GM19324 (cell line): ENCODE measurements around the gene FBXL7.

Experiments used
- ATAC-seq: cut with Tn5 transposase; IDR thresholded peaks from one replicate; pipeline ENCODE4 v1.9.1; 2021; ENCODE audit warnings: mild to moderate bottlenecking, moderate library complexity; ENCODE audit not compliant: unreplicated experiment, low FRiP score

Gene FBXL7

DNA sequence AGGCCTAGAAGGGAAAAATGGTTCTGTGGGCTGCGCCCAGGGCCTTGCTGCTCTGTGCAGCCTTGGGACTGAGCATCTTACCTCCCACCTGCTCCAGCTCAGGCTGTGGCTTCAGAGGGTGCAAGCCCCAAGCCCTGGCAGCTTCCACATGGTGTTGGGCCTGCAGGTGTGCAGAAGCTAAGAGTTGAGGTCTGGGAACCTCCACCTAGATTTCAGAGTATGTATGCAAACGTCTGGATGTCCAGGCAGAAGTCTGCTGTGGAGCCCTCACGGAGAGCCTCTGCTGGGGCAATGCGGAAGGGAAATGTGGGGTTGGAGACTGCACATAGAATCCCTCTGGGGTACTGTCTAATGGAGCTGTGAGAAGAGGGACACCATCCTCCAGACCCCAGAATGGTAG lies 36.0 kb downstream of the FBXL7 start:
- no peak for ATAC-seq

DNA sequence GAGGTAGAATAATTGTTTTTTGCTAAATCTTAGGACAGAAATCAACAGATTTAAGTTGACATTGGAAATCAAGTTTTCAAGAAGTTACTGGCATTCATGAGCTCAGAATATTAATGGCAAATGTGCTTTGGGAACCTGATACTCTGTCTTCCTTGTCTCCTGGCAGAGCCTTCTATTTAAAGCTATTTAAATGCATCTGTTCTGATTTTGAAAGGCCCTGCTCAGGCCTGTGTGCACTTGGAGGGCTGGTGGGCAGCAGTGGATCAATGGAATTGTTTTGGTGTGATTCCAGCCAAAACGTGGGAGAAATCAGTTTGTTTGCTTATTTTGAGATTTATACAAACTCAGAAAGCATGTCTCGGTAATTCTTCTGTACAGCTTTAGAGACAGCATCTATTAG lies 38.5 kb downstream of the FBXL7 start:
- ATAC-seq: no peak

DNA sequence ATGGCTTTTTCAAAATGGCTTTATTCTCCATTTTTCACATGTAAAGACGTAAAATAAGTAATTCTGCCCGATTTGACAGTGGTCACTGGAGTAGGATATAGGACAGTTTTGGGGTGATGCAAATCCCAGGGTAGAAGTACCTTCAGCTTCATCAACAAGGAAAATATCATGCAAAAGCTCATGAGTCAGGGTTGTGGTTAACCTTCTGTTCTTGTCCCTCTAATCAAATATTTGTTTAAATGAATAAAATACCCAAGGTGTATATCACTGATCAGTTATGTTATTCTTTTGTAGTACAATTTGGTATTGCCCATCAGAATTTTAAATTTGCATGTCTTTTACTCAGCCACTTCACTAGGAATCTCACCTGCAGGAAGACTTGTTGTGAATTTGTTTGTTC lies 40.0 kb downstream of the FBXL7 start:
- no peak for ATAC-seq

- no peak for ATAC-seq
Observed at GRCh38 chr5:15544039-15544438, 44.1 kb downstream of the FBXL7 start.

DNA sequence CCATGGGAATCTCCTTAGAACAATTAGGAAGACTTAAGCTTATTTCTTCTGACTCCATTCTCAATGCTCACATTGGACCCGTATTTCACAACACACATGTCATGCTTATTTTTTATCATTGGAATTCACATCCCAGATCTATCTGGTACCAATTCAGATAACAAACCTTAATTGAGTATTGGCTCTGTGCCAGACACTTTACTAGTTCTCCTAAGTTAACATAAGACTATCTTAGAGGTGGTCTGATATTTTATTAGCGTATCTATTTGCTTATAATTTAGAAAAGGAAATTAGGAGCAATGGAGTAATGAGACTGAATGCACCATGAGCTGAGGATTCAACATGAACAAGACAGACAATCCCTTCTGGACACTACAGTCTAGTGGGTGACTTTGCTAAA lies 45.1 kb downstream of the FBXL7 start:
- ATAC-seq: no peak

GRCh38 chr5:15547261-15547839 lies 47.4 kb downstream of the FBXL7 start:
- no peak for ATAC-seq

DNA sequence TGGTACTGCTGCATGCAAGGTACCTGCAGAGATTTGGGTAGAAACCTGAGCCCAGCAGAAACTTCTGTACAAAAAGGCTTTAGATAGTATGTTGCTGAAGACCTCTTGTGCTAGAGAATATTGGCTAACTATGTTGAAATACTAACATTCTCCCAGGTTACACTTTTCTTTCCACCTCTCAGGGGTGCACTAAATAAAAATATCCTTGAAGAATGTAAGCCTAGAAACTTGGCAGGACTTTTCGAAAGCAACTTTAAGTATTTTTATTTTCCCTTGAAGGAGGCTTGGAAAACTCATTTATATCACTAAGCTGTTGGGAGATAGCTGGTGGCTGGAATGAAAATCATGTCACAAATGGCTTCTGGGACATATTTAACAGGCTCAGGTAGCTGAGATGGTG lies 50.0 kb downstream of the FBXL7 start:
- ATAC-seq: no peak

- ATAC-seq: no peak
Observed at GRCh38 chr5:15550502-15551112, 50.6 kb downstream of the FBXL7 start.

DNA sequence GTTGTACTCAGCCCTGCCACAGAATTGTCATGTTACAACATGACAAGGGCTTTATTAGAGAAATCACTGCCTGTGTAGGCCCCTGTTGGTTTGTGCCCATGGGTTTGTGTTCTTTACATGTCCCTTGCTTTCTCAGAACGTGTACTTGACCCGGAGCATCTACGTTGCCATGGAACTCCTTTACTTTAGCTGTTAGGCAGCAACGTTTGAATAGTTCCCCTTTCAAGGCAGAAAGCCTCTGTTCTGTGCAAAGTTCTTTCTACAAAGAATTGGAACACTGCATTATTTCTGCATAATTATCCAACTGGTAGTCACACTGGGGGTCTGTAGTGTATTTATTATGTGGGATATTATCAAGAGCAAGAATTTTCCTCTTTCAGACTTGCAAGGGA lies 51.1 kb downstream of the FBXL7 start:
- no peak for ATAC-seq

GRCh38 chr5:15554542-15554941 lies 54.6 kb downstream of the FBXL7 start:
- no peak for ATAC-seq

- no peak for ATAC-seq
Observed at GRCh38 chr5:15555176-15555575, 55.2 kb downstream of the FBXL7 start.

DNA sequence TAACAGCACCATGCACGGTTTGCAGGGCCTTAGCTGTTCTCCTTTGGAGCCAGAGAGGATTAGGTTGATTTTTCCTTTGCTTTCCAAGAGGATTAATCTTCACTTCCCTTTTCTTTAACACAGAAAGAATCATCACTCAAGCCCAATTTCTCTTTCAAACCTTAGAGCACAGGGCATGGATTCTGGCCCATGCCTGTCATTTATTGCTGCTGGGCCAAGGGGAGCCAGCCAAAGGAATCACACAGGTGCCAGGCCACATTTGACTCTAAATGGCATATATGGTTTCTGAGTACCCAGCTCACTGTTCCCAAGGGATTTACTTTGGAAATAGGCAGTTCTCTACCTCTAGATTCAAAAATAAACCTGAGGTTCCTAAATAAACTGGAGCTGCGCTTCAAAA lies 58.3 kb downstream of the FBXL7 start:
- ATAC-seq: no peak

DNA sequence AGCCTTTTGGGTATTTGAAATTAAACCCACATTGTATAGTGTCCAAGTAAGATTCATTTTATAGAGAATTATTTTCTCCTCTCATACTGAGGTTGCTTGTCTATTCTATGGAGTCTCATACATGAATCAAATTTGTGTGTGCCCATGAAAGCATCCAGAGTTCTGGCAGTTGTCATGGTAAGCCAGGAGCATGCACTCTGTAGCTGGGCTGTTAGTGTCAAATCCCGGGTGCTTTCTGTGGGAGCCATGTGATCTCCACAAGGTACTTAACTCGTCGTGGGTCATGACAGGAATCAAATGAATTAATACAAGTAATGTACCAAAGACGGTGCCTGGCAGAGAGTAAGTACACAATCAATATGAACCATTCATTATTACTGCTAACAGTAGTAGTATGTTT lies 58.7 kb downstream of the FBXL7 start:
- ATAC-seq: no peak

DNA sequence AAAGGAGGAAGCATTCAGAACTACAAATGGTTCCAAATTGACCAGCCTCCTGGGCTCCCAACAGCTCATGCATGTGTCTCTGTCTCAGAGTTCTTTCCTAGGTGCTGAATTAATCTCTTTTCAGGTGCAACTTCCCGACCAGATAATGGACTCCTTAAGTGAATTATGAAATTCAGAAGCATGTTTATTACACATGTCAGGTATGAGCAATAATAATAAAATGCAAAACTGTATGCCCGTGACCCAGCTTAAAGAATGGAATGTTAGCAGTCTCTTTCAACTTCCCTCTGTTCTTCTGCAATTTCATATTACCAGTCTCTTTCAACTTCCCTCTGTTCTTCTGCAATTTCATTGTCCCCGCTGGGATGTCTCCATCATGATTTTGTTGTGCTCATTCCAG lies 60.4 kb downstream of the FBXL7 start:
- no peak for ATAC-seq

- no peak for ATAC-seq
Observed at GRCh38 chr5:15564523-15564922, 64.5 kb downstream of the FBXL7 start.

GRCh38 chr5:15564957-15565356 lies 65.0 kb downstream of the FBXL7 start:
- ATAC-seq: no peak

GRCh38 chr5:15566306-15566705 lies 66.3 kb downstream of the FBXL7 start:
- no peak for ATAC-seq

- no peak for ATAC-seq
Observed at GRCh38 chr5:15566789-15567188, 66.8 kb downstream of the FBXL7 start.

DNA sequence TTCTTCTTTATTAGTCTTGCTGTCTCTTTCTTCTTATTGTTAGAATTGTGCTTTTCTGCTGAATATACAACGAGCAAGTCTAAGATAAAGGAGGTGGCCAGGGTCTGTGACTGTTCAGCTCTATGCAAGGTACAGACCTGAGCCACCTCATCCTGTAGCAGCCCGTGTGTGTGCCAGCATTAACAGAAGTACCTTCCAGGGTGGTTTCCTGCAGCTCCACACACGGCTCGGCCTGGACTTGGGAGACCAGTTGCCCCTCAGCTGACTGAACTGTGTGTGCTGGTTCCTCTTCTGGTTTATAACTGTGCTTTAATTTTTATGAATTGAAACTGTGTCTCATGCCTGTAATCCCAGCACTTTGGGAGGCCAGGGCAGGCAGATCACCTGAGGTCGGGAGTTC lies 70.5 kb downstream of the FBXL7 start:
- ATAC-seq: no peak

- ATAC-seq: no peak
Observed at GRCh38 chr5:15571081-15571480, 71.1 kb downstream of the FBXL7 start.

DNA sequence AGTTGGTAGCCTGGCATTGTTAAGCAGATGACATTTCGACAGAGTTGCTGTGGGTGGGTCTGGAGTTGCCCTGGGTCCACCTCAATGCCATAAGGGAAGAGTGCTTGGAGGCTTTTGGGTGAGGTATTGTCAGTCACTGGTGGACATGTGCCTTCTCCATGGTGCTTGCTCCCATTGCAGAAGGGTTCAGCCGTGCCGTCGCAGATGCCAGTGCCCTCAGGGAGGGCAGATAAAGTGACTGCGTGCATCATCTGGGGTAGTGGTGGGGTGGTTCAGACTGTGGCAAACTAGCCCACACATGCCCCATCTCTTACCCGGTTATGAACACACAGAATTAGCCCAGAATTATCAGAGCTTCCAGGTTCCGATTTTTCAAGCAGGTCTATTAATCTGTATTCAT lies 71.6 kb downstream of the FBXL7 start:
- no peak for ATAC-seq

GRCh38 chr5:15573590-15573989 lies 73.6 kb downstream of the FBXL7 start:
- no peak for ATAC-seq

GRCh38 chr5:15574128-15574527 lies 74.1 kb downstream of the FBXL7 start:
- ATAC-seq: no peak
